GM19025 (cell line): Measurements from ENCODE around the gene WDR86.
A peak's percentile ranks its signal among the peaks of the same experiment; 100 is the strongest.

Experiments
- ATAC-seq: cut with Tn5 transposase; IDR thresholded peaks from one replicate; pipeline ENCODE4 v1.9.1; 2021; ENCODE audit warnings: mild to moderate bottlenecking, low read depth, moderate library complexity; ENCODE audit not compliant: unreplicated experiment

Gene WDR86

GRCh38 chr7:151440799-151441445, 31.1 kb upstream of the WDR86 start:
- no peak for ATAC-seq

- ATAC-seq, result no peak
These were observed 30.3 kb upstream of the WDR86 start, which contains the start of gene CRYGN for GRCh38 chr7:151439855-151440798. Gene CRYGN, minus strand, starts transcription at chr7:151440141. Its CDS starts 224 bp downstream, at chr7:151439917.

- ATAC-seq, result no peak
These were observed 29.2 kb upstream of the WDR86 start for GRCh38 chr7:151438864-151439601.

- no peak for ATAC-seq
These were observed 28.2 kb upstream of the WDR86 start for GRCh38 chr7:151437866-151438516.

GRCh38 chr7:151437159-151437553, 27.3 kb upstream of the WDR86 start:
- ATAC-seq, result no peak

GRCh38 chr7:151436446-151437158, 26.8 kb upstream of the WDR86 start:
- ATAC-seq, result no peak

- ATAC-seq, result no peak
These were observed 26.1 kb upstream of the WDR86 start for GRCh38 chr7:151435971-151436370.

GRCh38 chr7:151435103-151435916, 25.5 kb upstream of the WDR86 start:
- no peak for ATAC-seq

GRCh38 chr7:151434549-151434948, 24.7 kb upstream of the WDR86 start:
- no peak for ATAC-seq

GRCh38 chr7:151433721-151434400, 24.0 kb upstream of the WDR86 start:
- no peak for ATAC-seq

- peak; percentile 67 for ATAC-seq
These were observed 23.1 kb upstream of the WDR86 start for GRCh38 chr7:151432658-151433521.

- ATAC-seq, result no peak
These were observed 22.0 kb upstream of the WDR86 start for GRCh38 chr7:151431768-151432311.

GRCh38 chr7:151431281-151431767, 21.5 kb upstream of the WDR86 start:
- no peak for ATAC-seq

GRCh38 chr7:151430391-151431205, 20.8 kb upstream of the WDR86 start:
- no peak for ATAC-seq

GRCh38 chr7:151429560-151430331, 19.9 kb upstream of the WDR86 start:
- no peak for ATAC-seq

- ATAC-seq, result no peak
These were observed 19.4 kb upstream of the WDR86 start for GRCh38 chr7:151429237-151429559.
